ENCODE measurements around the gene CLEC2D.

GRCh38 chr12:9646794-9647781 is 22.4 kb upstream of the CLEC2D start:
- TF ChIP-seq ZNF274 (IDR thresholded peaks at IDR 0.05; ENCODE audit: low read depth, low read length): no peak
- TF ChIP-seq YY1 (IDR thresholded peaks at IDR 0.05; ENCODE audit: insufficient read depth, insufficient read length): no peak
- no peak for TF ChIP-seq SUZ12 (IDR thresholded peaks at IDR 0.05; ENCODE audit: extremely low read depth, insufficient read depth, insufficient read length)

Data from NT2/D1 (cell line).